ENCODE data around the gene TSR3. TPM values are rescaled to one million over a fixed set of nuclear protein-coding genes. Genes with fewer than 3 reads are reported as not detected.
A peak's percentile ranks its signal among the peaks of the same experiment; 100 is the strongest.

Gene TSR3
- total and polyA plus RNA-seq, 2 donors from 2014 or later, result 44.8 to 95.4 TPM

GRCh38 chr16:1308036-1308976, 43.4 kb downstream of the TSR3 start:
- Histone ChIP-seq H3K27me3 (ENCODE audit: control insufficient read depth, insufficient read depth, low read length) (no peaks in the 10 kb centered on the region), H3K27ac (ENCODE audit: low read depth in 2 of 2, low read length in 2 of 2) (peak overlapping the region; percentile 99 to 100), H3K4me1 (ENCODE audit: control insufficient read depth in 2 of 3, insufficient read depth in 2 of 3, low read depth in 1 of 3, low read length in 3 of 3) (peaks cover 0 to 29% (median 10%) of the 10 kb centered on the region in 3 donors), H3K9me3 (ENCODE audit: control insufficient read depth in 2 of 3, insufficient read depth in 1 of 3, low read length in 3 of 3) (no peaks in the 10 kb centered on the region), H3K36me3 (ENCODE audit: control insufficient read depth in 2 of 3, insufficient read depth in 3 of 3, low read length in 3 of 3) (no peaks in the 10 kb centered on the region), H3K9ac (ENCODE audit: low read length in 3 of 3) (peak overlapping the region in 2 of 3 donors; percentile 28 to 46), H3K4me3 (ENCODE audit: low read length in 3 of 3) (peak overlapping the region; percentile 46 to 72 (median 57))
- DNase-seq (peak in 1 of 5 donors; percentile 73), FAIRE-seq (no peak)
- TF ChIP-seq CTCF (IDR thresholded peaks at IDR 0.05; ENCODE audit: borderline replicate concordance, extremely low read depth, insufficient read depth), result no peak
- intact Hi-C loops (cut with DNase I), result no loop called here

GRCh38 chr16:1306334-1306733, 45.3 kb downstream of the TSR3 start:
- Histone ChIP-seq H3K27me3 (ENCODE audit: control insufficient read depth, insufficient read depth, low read length) (no peaks in the 10 kb centered on the region), H3K36me3 (ENCODE audit: control insufficient read depth in 2 of 3, insufficient read depth in 3 of 3, low read length in 3 of 3) (no peaks in the 10 kb centered on the region), H3K4me1 (ENCODE audit: control insufficient read depth in 2 of 3, insufficient read depth in 2 of 3, low read depth in 1 of 3, low read length in 3 of 3) (peaks cover 0 to 12% (median 0%) of the 10 kb centered on the region in 3 donors), H3K27ac (ENCODE audit: low read depth in 2 of 2, low read length in 2 of 2) (no peak overlapping the region), H3K9me3 (ENCODE audit: control insufficient read depth in 2 of 3, insufficient read depth in 1 of 3, low read length in 3 of 3) (no peaks in the 10 kb centered on the region), H3K4me3 (ENCODE audit: low read length in 3 of 3) (no peak overlapping the region), H3K9ac (ENCODE audit: low read length in 3 of 3) (no peak overlapping the region)
- TF ChIP-seq CTCF (IDR thresholded peaks at IDR 0.05; ENCODE audit: borderline replicate concordance, extremely low read depth, insufficient read depth), result no peak
- intact Hi-C loops (cut with DNase I), result no loop called here
- DNase-seq (no peak), FAIRE-seq (no peak)

- FAIRE-seq, result no peak
- DNase-seq, result no peak
- H3K36me3 ChIP-seq (ENCODE audit: control insufficient read depth in 2 of 3, insufficient read depth in 3 of 3, low read length in 3 of 3), result no peaks in the 10 kb centered on the region
- H3K4me1 ChIP-seq (ENCODE audit: control insufficient read depth in 2 of 3, insufficient read depth in 2 of 3, low read depth in 1 of 3, low read length in 3 of 3), result peaks cover 0 to 7% (median 0%) of the 10 kb centered on the region in 3 donors
- H3K9me3 ChIP-seq (ENCODE audit: control insufficient read depth in 2 of 3, insufficient read depth in 1 of 3, low read length in 3 of 3), result no peaks in the 10 kb centered on the region
- H3K27me3 ChIP-seq (ENCODE audit: control insufficient read depth, insufficient read depth, low read length), result no peaks in the 10 kb centered on the region
- intact Hi-C loops (cut with DNase I), result no loop called here
- H3K4me3 ChIP-seq (ENCODE audit: low read length in 3 of 3), result no peak overlapping the region
- TF ChIP-seq CTCF (IDR thresholded peaks at IDR 0.05; ENCODE audit: borderline replicate concordance, extremely low read depth, insufficient read depth), result no peak
- H3K27ac ChIP-seq (ENCODE audit: low read depth in 2 of 2, low read length in 2 of 2), result no peak overlapping the region
- no peak overlapping the region for H3K9ac ChIP-seq (ENCODE audit: low read length in 3 of 3)
Measured at GRCh38 chr16:1305823-1306222, 45.9 kb downstream of the TSR3 start.

All from kidney (tissue), 14 donors.